Activated gamma-delta T cell (primary cell): ENCODE data around the gene USP19.

Source experiments
- DNase-seq: peaks from one replicate; lab custom pipeline; 2025; lab: John Stamatoyannopoulos, UW
- total RNA-seq, 2 donors: gene quantifications; one replicate each; lab custom pipeline; 2026; lab: John Stamatoyannopoulos, UW

Gene USP19, protein sequence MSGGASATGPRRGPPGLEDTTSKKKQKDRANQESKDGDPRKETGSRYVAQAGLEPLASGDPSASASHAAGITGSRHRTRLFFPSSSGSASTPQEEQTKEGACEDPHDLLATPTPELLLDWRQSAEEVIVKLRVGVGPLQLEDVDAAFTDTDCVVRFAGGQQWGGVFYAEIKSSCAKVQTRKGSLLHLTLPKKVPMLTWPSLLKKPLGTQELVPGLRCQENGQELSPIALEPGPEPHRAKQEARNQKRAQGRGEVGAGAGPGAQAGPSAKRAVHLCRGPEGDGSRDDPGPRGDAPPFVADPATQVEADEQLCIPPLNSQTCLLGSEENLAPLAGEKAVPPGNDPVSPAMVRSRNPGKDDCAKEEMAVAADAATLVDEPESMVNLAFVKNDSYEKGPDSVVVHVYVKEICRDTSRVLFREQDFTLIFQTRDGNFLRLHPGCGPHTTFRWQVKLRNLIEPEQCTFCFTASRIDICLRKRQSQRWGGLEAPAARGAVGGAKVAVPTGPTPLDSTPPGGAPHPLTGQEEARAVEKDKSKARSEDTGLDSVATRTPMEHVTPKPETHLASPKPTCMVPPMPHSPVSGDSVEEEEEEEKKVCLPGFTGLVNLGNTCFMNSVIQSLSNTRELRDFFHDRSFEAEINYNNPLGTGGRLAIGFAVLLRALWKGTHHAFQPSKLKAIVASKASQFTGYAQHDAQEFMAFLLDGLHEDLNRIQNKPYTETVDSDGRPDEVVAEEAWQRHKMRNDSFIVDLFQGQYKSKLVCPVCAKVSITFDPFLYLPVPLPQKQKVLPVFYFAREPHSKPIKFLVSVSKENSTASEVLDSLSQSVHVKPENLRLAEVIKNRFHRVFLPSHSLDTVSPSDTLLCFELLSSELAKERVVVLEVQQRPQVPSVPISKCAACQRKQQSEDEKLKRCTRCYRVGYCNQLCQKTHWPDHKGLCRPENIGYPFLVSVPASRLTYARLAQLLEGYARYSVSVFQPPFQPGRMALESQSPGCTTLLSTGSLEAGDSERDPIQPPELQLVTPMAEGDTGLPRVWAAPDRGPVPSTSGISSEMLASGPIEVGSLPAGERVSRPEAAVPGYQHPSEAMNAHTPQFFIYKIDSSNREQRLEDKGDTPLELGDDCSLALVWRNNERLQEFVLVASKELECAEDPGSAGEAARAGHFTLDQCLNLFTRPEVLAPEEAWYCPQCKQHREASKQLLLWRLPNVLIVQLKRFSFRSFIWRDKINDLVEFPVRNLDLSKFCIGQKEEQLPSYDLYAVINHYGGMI (N-terminal part only)
- total RNA-seq: 160 to 165 reads per million in 2 donors

DNA sequence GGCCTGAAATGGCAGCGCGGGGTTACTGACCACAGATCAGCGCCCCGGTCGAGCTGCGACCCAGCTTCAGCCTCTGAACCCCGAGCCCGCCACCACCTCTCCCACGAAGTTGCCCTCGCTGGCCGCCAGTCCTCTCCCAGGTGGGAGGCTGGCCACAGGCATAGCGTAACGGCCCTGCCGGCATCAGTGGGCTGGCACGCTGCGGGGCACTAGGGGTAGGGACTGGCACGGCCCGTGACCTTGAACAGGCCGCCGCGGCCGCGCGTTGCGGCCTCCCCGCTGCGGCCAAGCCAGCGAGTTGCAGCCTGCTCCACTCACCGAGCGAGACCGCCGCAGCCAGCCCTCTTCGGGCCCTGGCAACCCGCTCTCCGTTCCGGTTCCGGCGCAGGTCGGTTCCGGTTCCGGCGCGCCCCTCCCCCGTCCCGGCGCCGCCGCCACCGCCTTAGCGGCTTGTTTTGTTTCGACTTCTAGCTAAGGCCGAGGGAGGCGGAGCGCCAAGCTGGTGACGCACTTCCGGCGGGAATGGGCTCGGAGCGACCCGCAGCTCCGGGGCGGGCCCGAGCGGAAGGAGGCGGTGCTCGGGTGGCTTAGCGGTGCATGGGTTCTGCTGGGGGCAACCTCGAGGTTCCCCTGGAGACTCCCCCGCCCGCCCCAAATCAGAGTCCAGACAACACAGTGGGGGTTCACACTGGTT is at the start of gene USP19:
Gene USP19, minus strand, starts transcription at position 386 of the 694 bp plus-strand sequence. CDS start 1,678 bp downstream, outside the sequence.
- peak; percentile 92 for DNase-seq

DNA sequence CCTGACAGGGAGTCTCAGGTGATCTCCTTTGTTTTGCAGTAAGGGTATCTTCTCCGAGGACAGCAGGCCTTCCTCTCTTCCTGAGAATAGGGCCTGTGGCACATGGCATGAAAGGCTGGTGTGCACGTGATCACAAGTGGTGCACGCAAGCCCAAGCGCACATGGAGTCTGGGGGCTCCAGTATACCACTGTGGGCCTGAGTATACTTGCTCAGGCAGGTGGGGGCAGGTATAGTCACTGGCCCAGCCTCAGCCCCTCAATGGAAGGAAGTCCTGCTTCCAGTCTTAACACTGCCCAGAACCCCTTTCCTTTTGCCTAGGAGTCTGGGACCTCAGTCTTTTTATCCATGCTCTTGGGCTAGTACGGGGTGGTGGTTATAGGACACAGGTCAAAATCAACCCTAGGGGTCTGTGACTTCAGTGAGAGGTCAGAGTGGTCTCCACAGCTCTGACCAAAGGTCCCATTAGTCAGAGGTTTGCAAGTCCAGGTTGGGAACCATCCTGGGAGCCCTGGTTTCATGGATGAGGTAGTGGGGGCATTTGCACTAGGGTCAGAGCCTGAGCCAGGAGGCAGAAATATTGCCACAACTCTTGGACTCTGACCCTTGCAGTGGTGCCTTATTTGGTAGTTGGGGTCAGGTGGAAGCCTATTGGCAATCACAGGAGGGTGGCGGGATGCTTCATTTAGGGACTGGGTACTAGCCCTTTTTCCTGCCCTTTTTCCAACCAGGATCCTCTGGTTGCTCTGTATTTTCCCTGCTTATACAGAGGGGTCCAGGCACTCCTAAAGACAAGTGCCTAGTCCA is 46.3 kb upstream of the USP19 start:
- DNase-seq: no peak

DNA sequence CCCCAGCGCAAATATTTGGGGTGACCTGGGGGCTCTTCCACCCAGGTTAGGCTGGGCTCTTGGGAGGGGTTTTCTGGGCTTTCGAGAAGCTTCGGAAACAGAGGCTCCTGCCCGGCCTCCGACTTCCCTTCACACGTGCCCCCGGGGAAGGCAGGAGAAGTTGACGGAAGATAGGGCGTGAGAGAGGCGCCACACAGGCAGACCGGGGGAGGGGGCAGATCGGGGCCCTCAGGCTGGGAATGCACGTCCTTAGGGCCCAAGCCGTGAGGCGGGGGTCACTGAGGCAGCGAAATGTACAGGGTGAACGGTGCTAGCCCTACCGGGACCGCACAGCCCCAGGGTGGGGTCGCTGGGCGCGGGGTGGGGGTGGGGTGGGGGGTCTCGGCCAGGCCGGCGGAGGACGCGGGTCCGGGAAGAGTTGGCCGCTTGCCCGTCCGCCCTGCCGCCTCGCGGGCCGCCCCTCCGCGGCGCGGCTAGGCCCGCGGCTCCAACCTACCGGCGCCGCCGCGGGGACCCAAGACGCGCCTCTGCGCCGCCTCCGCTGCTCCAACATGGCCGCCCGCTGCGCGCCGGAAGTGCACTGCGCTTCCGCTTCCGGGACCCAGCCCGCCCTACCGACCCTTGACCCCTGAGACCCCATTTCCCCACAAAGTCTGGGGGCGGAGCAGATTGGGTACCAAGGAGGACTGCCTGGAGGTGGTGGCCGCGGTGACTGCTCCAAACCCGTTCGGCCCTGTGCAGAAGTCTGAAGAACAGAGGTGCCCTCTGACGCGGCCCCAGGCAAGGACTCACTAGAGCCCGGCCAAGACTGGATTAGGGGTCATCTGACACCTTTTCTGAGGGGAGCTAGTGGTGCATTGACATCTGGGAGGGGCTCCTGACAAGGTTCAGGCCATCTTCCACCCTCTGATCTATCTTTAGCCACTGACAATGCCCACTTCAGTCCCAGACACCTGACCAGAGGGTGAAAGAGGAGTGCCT is 45.4 kb upstream of the USP19 start, which contains the start of gene CCDC71:
Gene CCDC71, minus strand, starts transcription at position 561 of the 981 bp plus-strand sequence. CDS start 2,123 bp downstream, outside the sequence.
- DNase-seq: peak; percentile 49

DNA sequence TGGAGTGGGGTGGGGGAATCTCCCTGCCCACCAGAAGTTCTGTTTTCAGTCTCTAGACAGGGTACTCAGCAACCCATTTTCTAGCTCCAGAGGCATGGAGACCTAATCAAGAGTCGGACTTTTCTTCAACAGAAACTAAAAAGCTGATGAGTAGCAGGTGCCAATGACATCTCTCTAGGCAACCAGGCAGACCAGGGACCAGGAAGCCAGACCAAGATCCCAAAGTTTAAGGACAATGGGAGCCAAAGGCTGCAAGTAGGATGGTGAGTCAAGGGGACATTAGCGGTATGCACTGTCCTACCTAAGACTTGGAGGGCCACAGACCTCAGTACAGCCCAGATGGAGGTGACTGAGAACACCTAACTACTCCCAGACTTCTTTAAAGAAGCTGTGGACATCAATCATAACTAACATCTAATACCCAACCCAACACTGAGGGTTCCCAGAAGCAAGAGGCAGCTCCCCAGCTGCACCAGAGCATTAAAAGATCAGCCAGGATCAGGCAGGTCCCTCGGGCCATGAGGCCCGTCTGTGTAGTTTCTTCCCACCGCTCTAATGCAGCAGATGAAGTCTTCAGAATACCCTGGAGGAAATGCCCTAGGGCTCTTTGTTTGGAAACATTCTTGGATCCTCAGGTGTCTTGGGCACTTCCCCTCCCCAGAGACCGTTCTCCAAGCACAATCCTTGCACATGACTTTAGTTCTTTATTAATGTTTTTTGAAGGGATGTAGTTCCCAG is 44.5 kb upstream of the USP19 start:
- no peak for DNase-seq

DNA sequence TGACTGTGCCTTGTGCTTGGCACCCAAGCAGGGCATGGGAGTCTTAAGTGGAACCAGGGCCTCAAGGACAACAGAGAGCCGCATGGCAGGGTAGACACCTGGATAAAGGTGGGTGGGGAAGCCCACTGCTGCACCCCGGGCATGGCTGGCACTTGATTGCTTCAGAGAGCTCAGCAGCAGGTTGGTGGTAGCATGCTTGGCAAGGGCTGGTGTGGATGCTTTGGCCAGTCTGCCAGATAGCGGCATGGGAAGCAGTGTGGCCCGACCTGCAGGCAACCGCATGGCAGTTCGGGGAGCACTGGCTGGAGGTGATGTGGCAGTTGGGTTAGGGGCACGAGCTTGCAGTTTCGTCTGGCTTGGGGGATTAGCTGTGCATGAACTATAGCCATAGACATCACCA is 43.0 kb upstream of the USP19 start:
- DNase-seq: no peak

DNA sequence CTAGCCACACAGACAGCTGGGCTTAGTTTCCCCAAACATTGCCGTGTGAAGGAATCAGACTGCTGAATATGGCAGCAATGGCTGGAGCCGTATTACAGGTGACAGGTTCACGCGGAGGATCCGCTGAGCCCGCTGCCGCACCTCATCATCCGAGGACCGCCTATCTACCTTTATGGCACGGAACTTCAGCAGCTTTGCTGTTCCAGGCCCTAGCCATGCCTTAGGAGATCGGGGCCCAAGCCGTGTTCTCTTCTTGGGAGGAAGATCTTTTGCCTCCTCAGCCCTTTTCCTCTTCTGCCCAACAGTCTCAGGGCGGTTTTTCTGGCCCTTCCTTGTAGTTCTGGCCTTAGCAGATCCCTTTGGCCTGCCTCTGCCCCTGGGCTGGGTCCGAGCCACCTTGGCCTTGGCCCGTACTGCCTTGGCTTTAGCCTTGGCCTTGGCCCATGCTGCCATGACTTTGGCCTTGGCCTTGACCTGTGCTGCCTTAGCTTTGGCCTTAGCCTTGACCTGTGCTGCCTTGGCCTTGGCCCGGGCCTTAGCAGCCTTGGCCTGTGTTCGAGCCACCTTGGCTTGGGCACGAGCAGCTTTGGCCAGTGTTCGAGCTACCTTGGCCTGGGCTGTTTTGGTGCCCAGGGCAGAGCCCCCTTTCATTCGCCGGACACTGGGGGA is 42.3 kb upstream of the USP19 start:
- no peak for DNase-seq

DNA sequence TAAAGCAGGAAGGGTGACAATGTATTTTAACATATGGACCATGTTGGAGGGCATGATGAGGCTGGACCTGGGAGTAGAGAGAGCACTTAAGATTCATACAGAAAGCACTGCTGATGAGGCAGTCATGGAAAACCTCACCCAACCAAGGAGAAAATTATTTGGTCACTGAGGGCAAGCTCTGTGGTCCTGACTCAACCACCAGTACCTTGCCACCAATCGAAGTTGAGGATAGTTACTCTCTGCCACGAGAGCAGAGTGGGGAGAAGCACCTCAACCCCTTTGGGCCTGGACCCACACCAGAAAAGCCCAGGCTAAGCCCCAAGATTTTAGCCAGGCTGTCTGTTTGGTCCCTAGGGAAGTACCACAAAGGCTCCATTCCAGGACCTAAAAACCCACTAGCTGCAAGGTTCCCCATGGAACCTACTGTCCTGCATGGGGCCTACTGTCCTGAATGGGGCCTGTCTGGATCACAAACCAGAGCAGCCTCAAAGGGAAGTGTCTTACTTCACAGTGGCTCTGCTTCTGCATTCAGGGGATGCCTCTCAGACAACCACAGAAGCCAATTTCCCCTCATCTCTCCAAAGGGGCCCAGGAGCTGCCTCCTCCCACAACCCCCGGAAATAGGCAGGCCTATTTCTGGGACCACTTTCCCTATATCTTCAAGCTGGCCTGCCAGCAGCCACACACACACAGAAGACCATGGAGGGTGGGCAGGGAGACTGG is 41.3 kb upstream of the USP19 start:
- DNase-seq: no peak

DNA sequence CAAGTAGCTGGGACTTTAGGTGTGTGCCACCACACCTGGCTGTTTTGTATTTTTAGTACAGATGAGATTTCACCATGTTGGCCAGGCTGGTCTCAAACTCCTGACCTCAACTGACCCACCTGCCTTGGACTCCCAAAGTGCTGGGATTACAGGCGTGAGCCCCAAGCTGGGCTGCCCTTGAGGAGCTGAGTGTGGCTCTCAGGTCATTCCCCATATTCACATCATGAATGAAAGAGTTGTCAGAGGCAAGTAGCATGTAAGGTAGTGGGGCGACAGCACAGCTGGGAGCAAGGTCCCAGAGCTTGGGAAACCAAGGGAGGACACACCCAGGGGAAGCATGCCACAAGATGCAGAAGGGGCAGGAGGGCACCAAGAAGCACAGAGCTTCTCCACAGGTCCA is 40.6 kb upstream of the USP19 start:
- DNase-seq: no peak

DNA sequence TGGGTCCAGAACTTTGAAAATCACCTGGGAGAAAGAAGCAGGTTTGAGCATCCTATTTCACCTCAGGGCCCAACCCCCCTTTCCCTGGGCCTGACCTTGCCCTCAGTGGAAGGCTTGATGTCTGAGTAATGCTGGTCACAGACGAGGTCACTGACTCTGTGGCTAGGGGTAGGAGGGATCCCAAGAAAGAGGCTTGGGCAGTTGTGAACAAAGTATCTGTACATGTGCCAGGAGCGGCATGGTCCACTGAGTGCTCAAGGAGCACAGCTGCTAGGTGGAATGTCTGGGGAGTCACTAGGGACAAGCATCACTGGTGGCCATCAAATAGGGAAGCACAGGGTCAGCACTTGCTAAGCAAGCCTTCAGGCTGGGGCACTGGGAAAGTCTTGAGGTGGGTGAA is 38.2 kb upstream of the USP19 start:
- DNase-seq: no peak

DNA sequence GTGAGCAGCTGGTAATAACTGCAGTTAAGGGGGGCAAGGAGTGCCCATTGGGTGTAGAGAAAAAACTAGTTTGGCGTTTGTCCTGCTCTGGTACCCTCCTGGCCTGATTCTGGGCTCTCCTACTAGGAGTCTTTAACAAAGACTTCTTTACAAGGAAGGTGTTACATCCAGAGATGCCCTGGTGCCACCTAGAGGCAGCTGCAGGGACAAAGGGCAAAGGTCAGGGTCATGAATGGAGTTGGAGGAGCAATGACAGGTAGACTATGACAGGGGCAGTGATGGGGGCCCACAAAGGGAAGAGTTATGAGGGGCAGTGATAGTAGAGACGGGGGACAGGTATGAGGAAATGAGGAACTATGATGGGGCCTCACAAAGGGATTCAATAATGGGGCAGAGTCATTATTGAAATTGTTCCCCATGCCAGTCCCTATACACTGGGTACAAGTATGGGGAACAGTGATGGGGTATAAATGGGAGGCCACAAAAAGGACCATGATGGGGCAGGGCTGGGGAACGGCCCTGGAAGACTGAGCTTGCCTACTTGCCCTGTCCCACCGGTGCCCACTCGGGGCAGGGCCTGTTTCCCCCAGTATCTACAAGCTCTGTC is 37.6 kb upstream of the USP19 start:
- DNase-seq: no peak

DNA sequence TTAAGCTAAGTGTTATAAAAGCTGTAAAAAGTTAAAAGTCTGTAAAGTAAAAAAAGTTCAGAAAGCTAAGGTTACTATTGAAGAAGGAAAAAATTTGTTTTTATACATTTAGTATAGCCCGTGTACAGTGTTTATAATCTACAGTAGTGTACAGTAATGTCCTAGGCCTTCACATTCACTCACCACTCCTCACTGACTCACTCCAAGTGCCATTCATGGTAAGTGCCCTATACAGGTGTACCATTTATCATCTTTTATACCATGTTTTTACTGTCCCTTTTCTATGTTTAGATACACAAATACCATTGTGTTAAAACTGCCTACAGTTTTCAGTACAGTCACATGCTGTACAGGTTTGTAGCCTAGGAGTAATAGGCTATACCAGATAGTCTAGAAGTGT is 36.7 kb upstream of the USP19 start:
- DNase-seq: no peak

DNA sequence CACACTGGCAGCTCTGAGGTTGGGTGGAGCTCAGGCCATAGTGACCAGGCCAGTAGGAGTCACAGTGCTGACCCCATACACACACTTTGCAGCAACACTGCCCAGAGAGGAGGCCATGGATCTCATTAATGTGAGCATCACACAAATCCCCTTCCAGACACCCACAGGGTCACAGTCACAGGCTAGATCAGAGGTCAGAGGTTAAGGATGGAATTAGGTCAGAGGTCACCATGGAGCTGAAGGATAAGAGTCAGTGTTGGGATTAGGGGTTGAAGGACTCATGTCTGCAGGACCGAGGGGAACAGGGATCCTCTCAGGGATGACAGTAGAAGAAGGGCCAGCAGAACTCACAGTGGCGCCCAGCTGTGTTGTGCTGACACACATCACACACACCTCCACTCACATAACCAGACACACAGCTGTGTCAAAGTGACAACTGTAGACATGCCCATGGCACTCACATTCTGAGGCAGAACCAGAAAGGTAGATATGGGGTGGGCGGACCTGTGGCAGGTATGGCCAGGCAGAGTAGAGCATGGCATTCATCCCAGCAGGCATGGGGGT is 32.8 kb upstream of the USP19 start:
- no peak for DNase-seq

DNA sequence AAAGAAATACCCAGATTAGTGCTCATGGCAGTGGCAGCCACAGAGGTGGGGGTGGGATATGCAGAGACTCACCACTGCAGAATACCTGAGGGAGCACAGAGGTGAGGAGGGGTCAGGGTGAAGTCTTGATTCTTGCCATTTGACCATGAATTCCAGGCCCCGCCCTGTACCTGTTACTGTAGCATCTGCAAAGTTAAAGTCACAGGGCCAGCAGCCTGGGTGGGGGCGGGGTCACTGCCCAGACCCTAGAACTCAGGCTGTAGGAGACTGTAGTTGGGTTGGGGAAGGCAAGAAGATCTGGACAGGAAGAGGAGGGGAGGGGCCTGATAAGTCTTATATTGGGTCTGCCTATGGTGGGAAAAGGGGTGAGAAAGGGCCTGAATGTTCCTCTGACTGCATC is 31.0 kb upstream of the USP19 start:
- DNase-seq: no peak

DNA sequence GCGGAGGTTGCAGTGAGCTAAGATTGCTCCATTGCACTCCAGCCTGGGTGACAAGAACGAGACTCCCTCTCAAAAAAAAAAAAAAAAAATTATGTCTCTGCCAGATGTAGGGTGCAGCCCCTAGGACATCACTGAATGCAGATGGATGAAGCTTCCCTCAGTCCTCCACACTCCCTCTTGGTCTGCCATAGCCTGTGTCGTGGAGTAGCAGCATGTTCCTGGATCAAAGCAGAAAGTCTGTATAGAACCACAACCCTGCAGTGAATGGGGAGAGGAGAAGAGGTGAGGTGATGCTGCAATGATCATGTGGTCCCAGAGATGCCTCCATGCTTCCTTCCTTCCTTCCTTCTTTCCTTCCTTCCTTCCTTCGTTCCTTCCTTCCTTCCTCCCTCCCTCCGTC is 27.5 kb upstream of the USP19 start:
- no peak for DNase-seq

DNA sequence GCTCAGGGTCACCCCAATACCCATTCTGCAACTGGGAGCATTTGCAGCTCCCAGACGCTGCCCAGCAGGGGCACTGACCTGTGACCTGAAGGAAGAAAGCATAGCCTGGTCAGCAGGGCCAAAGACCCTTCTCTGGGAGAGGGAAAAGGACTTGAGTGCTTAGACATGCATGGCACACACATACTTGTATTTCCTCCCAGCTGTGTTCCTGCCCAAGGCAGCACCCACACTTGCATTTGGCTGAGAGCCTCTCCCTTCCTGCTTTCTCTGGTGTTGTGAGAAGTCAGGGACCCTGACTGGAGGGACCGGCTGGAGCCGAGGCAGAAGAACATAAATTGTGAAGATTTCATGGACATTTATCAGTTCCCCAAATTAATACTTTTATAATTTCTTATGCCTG is 19.5 kb upstream of the USP19 start:
- no peak for DNase-seq

DNA sequence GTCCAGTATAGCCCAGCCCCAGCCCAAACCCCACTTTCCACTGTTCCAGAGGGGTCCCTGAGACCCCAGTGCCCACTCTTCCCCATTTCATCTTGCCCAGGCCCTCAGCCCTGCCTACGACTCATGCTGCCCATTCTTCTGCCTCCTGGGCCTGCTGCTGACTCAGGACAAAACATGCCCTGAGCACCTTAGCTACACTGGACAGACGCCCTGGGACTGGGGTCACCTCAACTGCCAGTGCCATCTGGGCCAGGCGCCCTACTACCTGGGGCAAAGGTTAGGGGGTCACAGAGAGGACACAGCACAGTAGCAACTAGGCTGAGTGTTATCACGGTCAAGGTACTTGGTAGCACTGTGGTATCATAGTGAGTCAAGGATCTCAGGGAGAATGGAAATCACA is 14.9 kb upstream of the USP19 start:
- DNase-seq: no peak
